CD4-positive, alpha-beta T cell (primary cell): ENCODE data around the gene EMC8. TPM values are rescaled to one million over a fixed set of nuclear protein-coding genes. Genes with fewer than 3 reads are reported as not detected.

Experiments
- ATAC-seq: fragments of 200-7000 bp; cut with Tn5 transposase; one replicate; pipeline ENCODE4 v1.10.0; 2022; ENCODE audit warnings: mild to moderate bottlenecking; ENCODE audit not compliant: poor library complexity
- CTCF ChIA-PET: fragments of 350-600 bp; sonication (Branson Sonifier 250); formaldehyde crosslinking; loops from one replicate; lab custom pipeline; 2021; ENCODE audit warnings: antibody characterized with exemption, inconsistent platforms; lab: Charles Lee
- POLR2A ChIA-PET: fragments of 350-600 bp; sonication (Branson Sonifier 250); formaldehyde crosslinking; loops from one replicate; lab custom pipeline; 2021; ENCODE audit warnings: antibody characterized with exemption, inconsistent platforms; lab: Charles Lee
- DNase-seq, 14 experiments: peaks; one replicate each; pipeline ENCODE4 v3.0.0-alpha.2; 2013 to 2020; ENCODE audit warnings: mixed read lengths in 2 of 14
- H3K27ac ChIP-seq, 2 donors: one replicate each; pipeline versions ENCODE4 v1.5.1 to v1.7.0; 2013; ENCODE audit warnings: low read length in 2 of 2, low read depth in 1 of 2, mild to moderate bottlenecking in 1 of 2
- H3K27me3 ChIP-seq, 2 experiments: 1 replicate in 1 of 2; 2 replicates in 1 of 2; pipeline versions ENCODE4 v1.6.1 to v1.7.0; 2013; ENCODE audit warnings: low read length in 2 of 2, control low read depth in 1 of 2, mild to moderate bottlenecking in 1 of 2, moderate library complexity in 1 of 2; ENCODE audit not compliant: insufficient read depth in 2 of 2, control insufficient read depth in 1 of 2
- H3K36me3 ChIP-seq: one replicate; pipeline ENCODE4 v1.6.1; 2013; ENCODE audit warnings: low read length, control low read depth; ENCODE audit not compliant: insufficient read depth
- H3K4me1 ChIP-seq: one replicate; pipeline ENCODE4 v1.6.1; 2013; ENCODE audit warnings: low read length, control low read depth; ENCODE audit not compliant: insufficient read depth
- H3K4me3 ChIP-seq: one replicate; pipeline ENCODE4 v1.5.1; 2013; ENCODE audit warnings: mild to moderate bottlenecking, low read length, moderate library complexity
- H3K9me3 ChIP-seq, 2 experiments: 1 replicate in 1 of 2; 2 replicates in 1 of 2; pipeline versions ENCODE4 v1.6.1 to v1.7.0; 2013; ENCODE audit warnings: low read length in 2 of 2, mild to moderate bottlenecking in 2 of 2, control low read depth in 1 of 2, moderate library complexity in 1 of 2; ENCODE audit not compliant: control insufficient read depth in 1 of 2, insufficient read depth in 1 of 2
- H3K27ac Mint-ChIP-seq: one replicate; pipeline ENCODE4 v1.8.0; 2020; ENCODE audit warnings: mixed read lengths
- H3K27me3 Mint-ChIP-seq: one replicate; pipeline ENCODE4 v1.8.0; 2021; ENCODE audit warnings: mixed read lengths
- H3K36me3 Mint-ChIP-seq: one replicate; pipeline ENCODE4 v1.8.0; 2021; ENCODE audit warnings: low read depth, mixed read lengths
- H3K4me1 Mint-ChIP-seq: one replicate; pipeline ENCODE4 v1.8.0; 2021; ENCODE audit warnings: low read depth, mixed read lengths
- H3K4me3 Mint-ChIP-seq: one replicate; pipeline ENCODE4 v1.8.0; 2020; ENCODE audit warnings: mild to moderate bottlenecking, mixed read lengths
- H3K9me3 Mint-ChIP-seq: one replicate; pipeline ENCODE4 v1.8.0; 2020; ENCODE audit warnings: mixed read lengths
- intact Hi-C, 2 experiments: fragments of 100-400 bp; cut with DNase I in 1 of 2; cut with micrococcal nuclease in 1 of 2; formaldehyde crosslinking; loops; one replicate each; pipeline versions ENCODE4 v1.15.1 to v1.9.0; 2023 to 2025; cut with DNase I, micrococcal nuclease
- total RNA-seq, 174 experiments: library from RNA in 2 of 174; stranded (reverse) in 2 of 174; gene quantifications; one replicate each; pipeline ENCODE4 v1.2.3 and lab custom pipeline; 2021 to 2026
- TF ChIP-seq, protein P1 (sequence below): fragments of 200-600 bp; IDR thresholded peaks from one replicate; pipeline ENCODE4 v1.8.0; 2022; ENCODE audit warnings: antibody characterized with exemption, mild to moderate bottlenecking

The EMC8 gene
- total RNA-seq, 2 experiments from 2014 or later = 38.9 to 41.7 TPM

DNA sequence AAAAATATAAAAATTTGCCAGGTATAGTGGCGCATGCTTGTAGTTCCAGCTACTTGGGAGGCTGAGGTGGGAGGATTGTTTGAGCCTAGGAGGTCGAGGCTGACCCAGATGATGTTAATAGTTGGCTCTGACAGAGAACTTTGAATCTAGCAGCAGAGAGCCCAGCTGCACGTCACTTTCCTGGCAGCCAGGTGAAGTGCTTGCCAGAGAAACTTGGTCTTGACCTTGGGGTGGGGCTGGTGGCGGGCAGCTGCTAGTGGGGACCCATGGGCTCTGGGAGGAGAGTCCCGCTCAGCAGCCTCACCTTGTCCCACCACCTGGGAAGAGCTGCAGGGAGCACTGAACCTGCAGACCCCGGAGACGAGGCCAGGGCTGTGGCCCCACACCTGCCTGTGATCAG, 45.4 kb downstream of the EMC8 start:
- no peaks in the 10 kb centered on the region for H3K36me3 ChIP-seq
- ATAC-seq (no peak), DNase-seq (no peak)
- peaks cover 37 to 43% of the 10 kb centered on the region in 2 experiments for H3K27me3 ChIP-seq
- no peak overlapping the region for H3K4me3 ChIP-seq
- H3K4me1 Mint-ChIP-seq = peaks cover 9% of the 10 kb centered on the region
- no peak overlapping the region for H3K27ac ChIP-seq
- ChIA-PET POLR2A (no interaction called here), CTCF (no interaction called here)
- H3K27ac Mint-ChIP-seq = no peak overlapping the region
- H3K9me3 Mint-ChIP-seq = no peaks in the 10 kb centered on the region
- intact Hi-C loops = no loop called here
- H3K4me1 ChIP-seq = peaks cover 19% of the 10 kb centered on the region
- peaks cover 42% of the 10 kb centered on the region for H3K27me3 Mint-ChIP-seq
- no peaks in the 10 kb centered on the region for H3K36me3 Mint-ChIP-seq
- no peak overlapping the region for H3K4me3 Mint-ChIP-seq
- TF ChIP-seq, protein P1, sequence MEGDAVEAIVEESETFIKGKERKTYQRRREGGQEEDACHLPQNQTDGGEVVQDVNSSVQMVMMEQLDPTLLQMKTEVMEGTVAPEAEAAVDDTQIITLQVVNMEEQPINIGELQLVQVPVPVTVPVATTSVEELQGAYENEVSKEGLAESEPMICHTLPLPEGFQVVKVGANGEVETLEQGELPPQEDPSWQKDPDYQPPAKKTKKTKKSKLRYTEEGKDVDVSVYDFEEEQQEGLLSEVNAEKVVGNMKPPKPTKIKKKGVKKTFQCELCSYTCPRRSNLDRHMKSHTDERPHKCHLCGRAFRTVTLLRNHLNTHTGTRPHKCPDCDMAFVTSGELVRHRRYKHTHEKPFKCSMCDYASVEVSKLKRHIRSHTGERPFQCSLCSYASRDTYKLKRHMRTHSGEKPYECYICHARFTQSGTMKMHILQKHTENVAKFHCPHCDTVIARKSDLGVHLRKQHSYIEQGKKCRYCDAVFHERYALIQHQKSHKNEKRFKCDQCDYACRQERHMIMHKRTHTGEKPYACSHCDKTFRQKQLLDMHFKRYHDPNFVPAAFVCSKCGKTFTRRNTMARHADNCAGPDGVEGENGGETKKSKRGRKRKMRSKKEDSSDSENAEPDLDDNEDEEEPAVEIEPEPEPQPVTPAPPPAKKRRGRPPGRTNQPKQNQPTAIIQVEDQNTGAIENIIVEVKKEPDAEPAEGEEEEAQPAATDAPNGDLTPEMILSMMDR = no peak
- peaks cover 0 to 6% of the 10 kb centered on the region in 2 experiments for H3K9me3 ChIP-seq

DNA sequence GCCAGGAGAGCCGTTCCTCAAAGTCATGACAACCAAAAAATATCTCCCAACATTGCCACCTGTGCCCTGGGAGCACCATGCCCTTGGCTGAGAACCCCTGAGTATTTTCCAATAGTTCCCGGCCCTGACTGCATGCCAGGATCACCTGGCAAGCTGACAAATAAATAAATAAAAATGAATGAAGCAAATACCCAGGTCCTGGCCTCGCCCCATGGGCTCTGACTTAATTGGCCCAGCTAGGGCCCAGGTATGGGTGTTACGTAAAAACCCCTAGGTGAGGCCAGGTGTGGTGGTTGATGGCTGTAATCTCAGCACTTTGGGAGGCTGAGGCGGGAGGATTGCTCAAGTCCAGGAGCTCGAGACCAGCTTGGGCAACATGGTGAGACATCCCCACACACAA, 45.8 kb downstream of the EMC8 start:
- Histone ChIP-seq H3K36me3 (no peaks in the 10 kb centered on the region), H3K27ac (no peak overlapping the region), H3K4me1 (peaks cover 16% of the 10 kb centered on the region), H3K4me3 (no peak overlapping the region), H3K9me3 (peaks cover 0 to 6% of the 10 kb centered on the region in 2 experiments), H3K27me3 (peaks cover 37 to 42% of the 10 kb centered on the region in 2 experiments)
- TF ChIP-seq, protein P1 = no peak
- no peak overlapping the region for H3K4me3 Mint-ChIP-seq
- ATAC-seq = no peak
- no peak for DNase-seq
- ChIA-PET CTCF (no interaction called here), POLR2A (no interaction called here)
- intact Hi-C loops = no loop called here
- peaks cover 5% of the 10 kb centered on the region for H3K4me1 Mint-ChIP-seq
- no peaks in the 10 kb centered on the region for H3K9me3 Mint-ChIP-seq
- no peak overlapping the region for H3K27ac Mint-ChIP-seq
- H3K36me3 Mint-ChIP-seq = no peaks in the 10 kb centered on the region
- H3K27me3 Mint-ChIP-seq = peaks cover 41% of the 10 kb centered on the region

DNA sequence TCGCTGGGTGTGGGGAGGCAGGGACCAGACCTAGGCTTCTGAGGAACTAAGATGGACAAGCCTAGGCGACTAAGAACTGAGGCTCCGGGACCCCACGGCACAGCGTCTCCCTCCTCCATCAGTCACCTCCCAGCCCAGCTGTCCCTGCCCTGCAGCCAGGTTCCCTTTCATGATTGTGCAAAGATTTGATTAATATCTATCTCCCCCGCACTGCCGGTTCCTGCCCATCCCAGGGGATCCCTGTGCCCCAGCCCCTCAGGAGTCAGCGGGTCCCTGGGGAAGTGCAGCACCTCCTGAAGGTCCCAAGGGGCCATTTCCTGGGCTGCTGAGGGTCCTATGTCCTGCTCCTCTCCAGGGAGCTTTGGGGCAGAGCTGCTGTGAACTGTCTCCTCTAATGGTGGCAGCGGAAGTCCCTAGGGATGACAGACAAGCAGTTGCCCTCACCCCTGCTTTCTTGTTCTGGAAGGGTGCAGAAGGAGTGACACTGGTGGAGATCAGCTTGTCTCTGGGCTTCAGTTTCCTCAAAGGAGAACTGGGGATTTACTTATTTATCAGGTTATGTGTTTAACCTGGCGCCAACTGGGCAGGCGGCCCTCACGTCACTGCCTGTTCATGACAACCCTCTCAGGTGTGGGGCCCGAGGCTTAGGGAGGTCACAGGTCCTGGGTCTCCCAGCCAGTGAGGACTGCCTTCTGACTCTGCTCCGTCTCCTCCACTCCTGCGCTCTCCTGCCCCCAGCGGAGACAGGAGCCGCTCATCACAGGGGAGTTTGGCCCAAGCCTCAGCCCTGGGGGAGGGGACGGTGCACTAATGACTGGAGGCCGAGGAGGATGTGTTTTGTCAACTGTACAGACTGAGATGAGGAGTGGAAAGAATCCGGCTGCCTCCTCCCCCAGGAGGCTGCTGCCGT, 46.6 kb downstream of the EMC8 start:
- H3K27me3 Mint-ChIP-seq = peaks cover 42% of the 10 kb centered on the region
- intact Hi-C loops = no loop called here
- Histone ChIP-seq H3K36me3 (no peaks in the 10 kb centered on the region), H3K4me1 (peaks cover 16% of the 10 kb centered on the region), H3K27ac (no peak overlapping the region), H3K4me3 (no peak overlapping the region), H3K27me3 (peaks cover 37 to 40% of the 10 kb centered on the region in 2 experiments), H3K9me3 (peaks cover 0 to 6% of the 10 kb centered on the region in 2 experiments)
- H3K4me1 Mint-ChIP-seq = peaks cover 5% of the 10 kb centered on the region
- peak overlapping the region; percentile 51 for H3K4me3 Mint-ChIP-seq
- DNase-seq (no peak), ATAC-seq (no peak)
- no peak overlapping the region for H3K27ac Mint-ChIP-seq
- CTCF ChIA-PET = no interaction called here
- TF ChIP-seq, protein P1 = no peak
- POLR2A ChIA-PET = no interaction called here
- H3K9me3 Mint-ChIP-seq = no peaks in the 10 kb centered on the region
- H3K36me3 Mint-ChIP-seq = no peaks in the 10 kb centered on the region
